HL-60 (cell line): Measurements from ENCODE around the gene KCNQ1OT1.

ENCODE experiments used
- DNase-seq, 2 experiments: peaks; one replicate each; pipeline ENCODE4 v3.0.0-alpha.2; 2010 to 2020; ENCODE audit warnings: low read depth in 1 of 2, low spot score in 1 of 2
- H3K27ac ChIP-seq: fragments of 250-450 bp; sonication (Bioruptor Pico); replicated peaks from 2 replicates; pipeline ENCODE4 v1.5.1; 2020; ENCODE audit warnings: mild to moderate bottlenecking, moderate library complexity
- H3K27me3 ChIP-seq: fragments of 250-450 bp; sonication (Bioruptor Pico); 2 replicates; pipeline ENCODE4 v1.5.1; 2021; ENCODE audit warnings: mild to moderate bottlenecking, moderate library complexity; ENCODE audit not compliant: insufficient read depth, poor library complexity, severe bottlenecking
- H3K4me3 ChIP-seq: replicated peaks from 2 replicates; pipeline ENCODE4 v1.5.1; 2011; ENCODE audit warnings: mild to moderate bottlenecking, control low read depth, low read length; ENCODE audit not compliant: insufficient read depth
- CTCF ChIP-seq: IDR thresholded peaks from one replicate; pipeline ENCODE4 v1.5.1; 2011; ENCODE audit warnings: low read length, control low read depth, inconsistent platforms; ENCODE audit not compliant: insufficient read depth
- GABPA ChIP-seq: IDR thresholded peaks from 2 replicates; pipeline ENCODE4 v1.6.1; 2012; ENCODE audit warnings: low read depth
- POLR2AphosphoS5 ChIP-seq: IDR thresholded peaks from 2 replicates; pipeline ENCODE4 v1.6.1; 2012; ENCODE audit warnings: low read depth
- REST ChIP-seq: IDR thresholded peaks from 2 replicates; pipeline ENCODE4 v1.6.1; 2012; ENCODE audit warnings: low read depth; ENCODE audit not compliant: insufficient replicate concordance
- SPI1 ChIP-seq: IDR thresholded peaks from 2 replicates; pipeline ENCODE4 v1.6.1; 2012; ENCODE audit warnings: low read depth, mild to moderate bottlenecking, borderline replicate concordance

Gene KCNQ1OT1

GRCh38 chr11:2739531-2740274 is 39.9 kb upstream of the KCNQ1OT1 start:
- no peak for DNase-seq
- H3K27ac ChIP-seq: no peak overlapping the region
- no peaks in the 10 kb centered on the region for H3K27me3 ChIP-seq
- H3K4me3 ChIP-seq: no peak overlapping the region
- TF ChIP-seq SPI1: no peak
- TF ChIP-seq GABPA: no peak
- TF ChIP-seq REST: no peak
- TF ChIP-seq CTCF: no peak
- TF ChIP-seq POLR2AphosphoS5: no peak

- Histone ChIP-seq H3K27me3 (no peaks in the 10 kb centered on the region), H3K4me3 (no peak overlapping the region), H3K27ac (no peak overlapping the region)
- no peak for DNase-seq
- TF ChIP-seq GABPA (no peak), REST (no peak), POLR2AphosphoS5 (no peak), CTCF (no peak), SPI1 (no peak)
Measured at GRCh38 chr11:2738551-2739431, 39.0 kb upstream of the KCNQ1OT1 start.

GRCh38 chr11:2737866-2738265 is 38.1 kb upstream of the KCNQ1OT1 start:
- no peak overlapping the region for H3K27ac ChIP-seq
- DNase-seq: peak in 1 of 2 experiments; percentile 16
- H3K27me3 ChIP-seq: no peaks in the 10 kb centered on the region
- TF ChIP-seq POLR2AphosphoS5: no peak
- no peak for TF ChIP-seq REST
- TF ChIP-seq GABPA: no peak
- TF ChIP-seq SPI1: no peak
- TF ChIP-seq CTCF: no peak
- H3K4me3 ChIP-seq: no peak overlapping the region
